ENCODE data around the gene SSR4. TPM values are rescaled to one million over a fixed set of nuclear protein-coding genes. Genes with fewer than 3 reads are reported as not detected.

The SSR4 gene
- total and polyA plus RNA-seq, 2 of the 13 experiments (the other 11 are each of a cell fraction or from before 2014, with no cell fraction given): 214 to 288 TPM

- Histone ChIP-seq H3K79me2 (ENCODE audit: insufficient read depth, low read length) (no peaks in the 10 kb centered on the region), H2AFZ (ENCODE audit: low read length) (no peak overlapping the region), H3K9ac (ENCODE audit: insufficient read depth, low read depth, low read length) (no peak overlapping the region), H3K36me3 (replicated peaks in 1 of 2; ENCODE audit: control insufficient read depth in 1 of 2, insufficient read depth in 2 of 2, low read length in 2 of 2) (no peaks in the 10 kb centered on the region), H3K4me1 (ENCODE audit: insufficient read depth, low read length) (0 out of 2 replicates have a peak, but pooled peaks cover 4% of the 10 kb centered on the region), H3K27me3 (ENCODE audit: control insufficient read depth in 1 of 2, insufficient read depth in 2 of 2, low read length in 2 of 2) (peaks cover 3 to 41% of the 10 kb centered on the region in 2 experiments; a peak in 4 of 5 replicates), H3K9me3 (ENCODE audit: low read length) (no peaks in the 10 kb centered on the region), H3K4me2 (ENCODE audit: low read depth, low read length) (no peak overlapping the region), H3K4me3 (replicated peaks in 1 of 3; ENCODE audit: insufficient read depth in 1 of 3, low read depth in 2 of 3, low read length in 3 of 3) (no peak overlapping the region), H3K27ac (ENCODE audit: extremely low read length, insufficient read depth, low read length) (no peak overlapping the region), H4K20me1 (ENCODE audit: insufficient read depth, low read length) (no peaks in the 10 kb centered on the region)
- WGBS (ENCODE audit: low lambda C conversion rate): 67% methylated on average over 3 of the region's 10 CpGs
- no peak for FAIRE-seq
- TF ChIP-seq ZNF652 (CRISPR knock-in tag; IDR thresholded peaks at IDR 0.05; ENCODE audit: borderline replicate concordance, low read depth) (no peak), AKNA (CRISPR knock-in tag; IDR thresholded peaks at IDR 0.05; ENCODE audit: borderline replicate concordance) (no peak), PBX2 (CRISPR knock-in tag; IDR thresholded peaks at IDR 0.05) (no peak), GATA4 (IDR thresholded peaks at IDR 0.05; ENCODE audit: borderline replicate concordance, low read depth) (no peak), GTF3A (CRISPR knock-in tag; conservative IDR thresholded peaks at IDR 0.05) (no peak), PAXIP1 (CRISPR knock-in tag; conservative IDR thresholded peaks at IDR 0.05) (no peak), ZNF382 (CRISPR knock-in tag; IDR thresholded peaks at IDR 0.05; ENCODE audit: borderline replicate concordance) (no peak), ZMAT3 (CRISPR knock-in tag; conservative IDR thresholded peaks at IDR 0.05) (no peak), CENPT (CRISPR knock-in tag; IDR thresholded peaks at IDR 0.05; ENCODE audit: low read depth) (no peak), ZBTB49 (CRISPR knock-in tag; IDR thresholded peaks at IDR 0.05; ENCODE audit: borderline replicate concordance) (no peak), MLX (CRISPR knock-in tag; IDR thresholded peaks at IDR 0.05) (no peak), SOX5 (CRISPR knock-in tag; IDR thresholded peaks at IDR 0.05; ENCODE audit: borderline replicate concordance) (no peak)
- in situ Hi-C loops (cut with HindIII; ENCODE audit: extremely low pct_ligation_motif_present, low pct_unique_long_range_greater_than_20kb) (no loop called here), intact Hi-C loops (cut with micrococcal nuclease; ENCODE audit: unreplicated experiment) (no loop called here)
- ChIA-PET POLR2A (no interaction called here), CTCF (ENCODE audit: low intra/inter-chr PET ratio, low total read pairs) (no interaction called here)
- BruUV-seq (replicated peaks): no TSS peak
- no peak for DNase-seq (ENCODE audit: low spot score)
- ATAC-seq: no peak
Measured at GRCh38 chrX:153824348-153824747, 29.9 kb downstream of the SSR4 start.
